ENCODE results near the gene ZCCHC2. TPM values are rescaled to one million over a fixed set of nuclear protein-coding genes. Genes with fewer than 3 reads are reported as not detected.

ZCCHC2 gene
- total RNA-seq, 6 donors from 2014 or later: 29.9 to 60.8 (median 40.6) TPM

DNA sequence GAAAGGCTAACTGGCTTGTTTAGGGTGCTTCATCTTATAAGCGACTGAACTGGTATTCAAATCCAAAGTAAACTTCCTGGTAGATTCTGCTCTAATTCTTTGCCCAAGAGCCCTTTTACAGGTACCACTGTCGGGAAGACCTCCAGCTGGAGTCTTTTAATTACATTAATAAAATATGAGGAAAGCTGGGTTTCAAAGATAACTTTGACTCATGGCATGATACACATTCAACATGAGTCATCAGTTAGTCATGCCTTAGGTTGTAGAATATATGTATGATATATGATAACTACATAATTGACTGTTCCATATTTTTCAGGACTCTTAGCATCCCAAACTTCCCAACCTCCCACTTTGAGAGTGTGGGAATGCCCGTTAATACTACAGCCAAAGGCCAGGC lies 32.3 kb downstream of the ZCCHC2 start:
- ATAC-seq (ENCODE audit: low FRiP score in 2 of 2) (no peak), DNase-seq (no peak)
- peaks cover 16 to 76% (median 41%) of the 10 kb centered on the region in 4 donors for H3K36me3 ChIP-seq
- H3K27ac ChIP-seq: no peak overlapping the region
- TF ChIP-seq CTCF (IDR thresholded peaks at IDR 0.05): no peak
- TF ChIP-seq POLR2AphosphoS5 (IDR thresholded peaks at IDR 0.05): no peak
- TF ChIP-seq EP300 (IDR thresholded peaks at IDR 0.05): no peak
- TF ChIP-seq POLR2A (IDR thresholded peaks at IDR 0.05): no peak
- no peak overlapping the region for H3K4me3 ChIP-seq
- H3K27me3 ChIP-seq: no peaks in the 10 kb centered on the region
- H3K4me1 ChIP-seq: peaks cover 0 to 7% (median 0%) of the 10 kb centered on the region in 4 donors
- WGBS, 2 donors: 84% methylated on average over 3 of the region's 3 CpGs
- no peaks in the 10 kb centered on the region for H3K9me3 ChIP-seq

GRCh38 chr18:62556397-62556796 lies 33.6 kb downstream of the ZCCHC2 start:
- no peak for TF ChIP-seq POLR2AphosphoS5 (IDR thresholded peaks at IDR 0.05)
- no peak for TF ChIP-seq CTCF (IDR thresholded peaks at IDR 0.05)
- TF ChIP-seq POLR2A (IDR thresholded peaks at IDR 0.05): no peak
- TF ChIP-seq EP300 (IDR thresholded peaks at IDR 0.05): no peak
- Histone ChIP-seq H3K4me3 (no peak overlapping the region), H3K36me3 (peaks cover 22 to 75% (median 33%) of the 10 kb centered on the region in 4 donors), H3K4me1 (peaks cover 0 to 7% (median 0%) of the 10 kb centered on the region in 4 donors), H3K27me3 (no peaks in the 10 kb centered on the region), H3K9me3 (no peaks in the 10 kb centered on the region), H3K27ac (no peak overlapping the region)
- DNase-seq (no peak), ATAC-seq (ENCODE audit: low FRiP score in 2 of 2) (no peak)
- WGBS, 2 donors: 68 to 71% methylated on average over 4 of the region's 4 CpGs

GRCh38 chr18:62558015-62558663 lies 35.3 kb downstream of the ZCCHC2 start:
- H3K27ac ChIP-seq: no peak overlapping the region
- no peaks in the 10 kb centered on the region for H3K9me3 ChIP-seq
- no peaks in the 10 kb centered on the region for H3K27me3 ChIP-seq
- ATAC-seq (ENCODE audit: low FRiP score in 2 of 2) (no peak), DNase-seq (no peak)
- WGBS, 2 donors: 89 to 90% methylated on average over 6 of the region's 6 CpGs
- H3K36me3 ChIP-seq: peaks cover 24 to 77% (median 33%) of the 10 kb centered on the region in 4 donors
- TF ChIP-seq POLR2AphosphoS5 (IDR thresholded peaks at IDR 0.05) (no peak), POLR2A (IDR thresholded peaks at IDR 0.05) (no peak), EP300 (IDR thresholded peaks at IDR 0.05) (no peak), CTCF (IDR thresholded peaks at IDR 0.05) (no peak)
- no peak overlapping the region for H3K4me3 ChIP-seq
- peaks cover 0 to 7% (median 0%) of the 10 kb centered on the region in 4 donors for H3K4me1 ChIP-seq

GRCh38 chr18:62564044-62564443 lies 41.2 kb downstream of the ZCCHC2 start:
- WGBS, 2 donors: 75 to 84% methylated on average over 3 of the region's 3 CpGs
- Histone ChIP-seq H3K4me1 (no peaks in the 10 kb centered on the region), H3K36me3 (peaks cover 18 to 90% (median 39%) of the 10 kb centered on the region in 4 donors), H3K9me3 (no peaks in the 10 kb centered on the region), H3K27ac (no peak overlapping the region), H3K27me3 (no peaks in the 10 kb centered on the region), H3K4me3 (no peak overlapping the region)
- DNase-seq: no peak
- TF ChIP-seq CTCF (IDR thresholded peaks at IDR 0.05): no peak
- no peak for TF ChIP-seq POLR2AphosphoS5 (IDR thresholded peaks at IDR 0.05)
- no peak for TF ChIP-seq POLR2A (IDR thresholded peaks at IDR 0.05)
- no peak for TF ChIP-seq EP300 (IDR thresholded peaks at IDR 0.05)
- no peak for ATAC-seq (ENCODE audit: low FRiP score in 2 of 2)

- H3K36me3 ChIP-seq: peaks cover 19 to 87% (median 45%) of the 10 kb centered on the region in 4 donors
- WGBS, 2 donors: 59 to 67% methylated on average over 5 of the region's 5 CpGs
- TF ChIP-seq POLR2A (IDR thresholded peaks at IDR 0.05): no peak
- peak in 4 of 6 experiments; percentile 26 to 41 (median 30) for TF ChIP-seq CTCF (IDR thresholded peaks at IDR 0.05)
- no peaks in the 10 kb centered on the region for H3K27me3 ChIP-seq
- no peak overlapping the region for H3K4me3 ChIP-seq
- peak in 1 of 2 donors; percentile 54 for DNase-seq
- ATAC-seq (ENCODE audit: low FRiP score in 2 of 2): peak in 1 of 2 donors; percentile 49
- no peaks in the 10 kb centered on the region for H3K9me3 ChIP-seq
- H3K27ac ChIP-seq: no peak overlapping the region
- H3K4me1 ChIP-seq: no peaks in the 10 kb centered on the region
These were observed 43.4 kb downstream of the ZCCHC2 start for GRCh38 chr18:62566199-62566598.

Data from upper lobe of left lung (tissue), 6 donors.